ENCODE data around the gene CLDN19.

The CLDN19 gene

GRCh38 chr1:42684139-42684538 lies 55.9 kb downstream of the CLDN19 start:
- DNase-seq: peak; percentile 22
- Histone ChIP-seq H3K27me3 (no peaks in the 10 kb centered on the region), H3K36me3 (peaks cover 36% of the 10 kb centered on the region), H3K9me3 (no peaks in the 10 kb centered on the region), H3K4me3 (ENCODE audit: low read depth, low read length) (peak overlapping the region; percentile 82), H3K4me1 (no peaks in the 10 kb centered on the region)
- no peak for TF ChIP-seq CTCF (IDR thresholded peaks at IDR 0.05; ENCODE audit: low read depth, low read length)

Data from BE2C (cell line).